KBM-7 (cell line): ENCODE measurements around the gene PRDM16.

ENCODE experiments used
- DNase-seq: peaks from one replicate; pipeline ENCODE4 v3.0.0-alpha.2; 2015
- in situ Hi-C: fragments of 300-500 bp; cut with MboI; formaldehyde crosslinking; loops from 2 replicates; pipeline ENCODE4 v1.14.3; 2020; ENCODE audit warnings: low sequenced_read_pairs, low pct_unique_long_range_greater_than_20kb, mixed read lengths

PRDM16 gene

GRCh38 chr1:3205815-3206214 lies 136.8 kb downstream of the PRDM16 start:
- in situ Hi-C loops, result no loop called here
- no peak for DNase-seq

- in situ Hi-C loops, result no loop called here
Measured at GRCh38 chr1:3206696-3207095, 137.7 kb downstream of the PRDM16 start.

GRCh38 chr1:3207217-3207848 lies 138.3 kb downstream of the PRDM16 start:
- in situ Hi-C loops, result no loop called here
- DNase-seq, result no peak

More at GRCh38 chr1:3206696-3207095, 137.7 kb downstream of the PRDM16 start:
- DNase-seq, result no peak

GRCh38 chr1:3208819-3209200 lies 139.8 kb downstream of the PRDM16 start:
- no peak for DNase-seq
- in situ Hi-C loops, result no loop called here

- no peak for DNase-seq
- in situ Hi-C loops, result no loop called here
Measured at GRCh38 chr1:3209201-3209600, 140.2 kb downstream of the PRDM16 start.

GRCh38 chr1:3211582-3212375 lies 142.8 kb downstream of the PRDM16 start:
- in situ Hi-C loops, result no loop called here
- no peak for DNase-seq

- in situ Hi-C loops, result no loop called here
- DNase-seq, result no peak
Measured at GRCh38 chr1:3212453-3213355, 143.7 kb downstream of the PRDM16 start.

- in situ Hi-C loops, result no loop called here
- DNase-seq, result no peak
Measured at GRCh38 chr1:3213730-3214129, 144.7 kb downstream of the PRDM16 start.

GRCh38 chr1:3215198-3216014 lies 146.4 kb downstream of the PRDM16 start:
- in situ Hi-C loops, result no loop called here
- DNase-seq, result no peak

GRCh38 chr1:3216015-3216391 lies 147.0 kb downstream of the PRDM16 start:
- in situ Hi-C loops, result no loop called here
- DNase-seq, result no peak

- DNase-seq, result no peak
- in situ Hi-C loops, result no loop called here
Measured at GRCh38 chr1:3217181-3217641, 148.2 kb downstream of the PRDM16 start.

GRCh38 chr1:3217979-3218679 lies 149.1 kb downstream of the PRDM16 start:
- in situ Hi-C loops, result no loop called here
- no peak for DNase-seq

GRCh38 chr1:3219005-3219790 lies 150.2 kb downstream of the PRDM16 start:
- in situ Hi-C loops, result no loop called here
- no peak for DNase-seq

GRCh38 chr1:3219791-3220467 lies 150.9 kb downstream of the PRDM16 start:
- in situ Hi-C loops, result no loop called here
- no peak for DNase-seq

GRCh38 chr1:3221112-3222041 lies 152.4 kb downstream of the PRDM16 start:
- in situ Hi-C loops, result no loop called here

GRCh38 chr1:3222042-3222692 lies 153.2 kb downstream of the PRDM16 start:
- peak; percentile 91 for DNase-seq
- in situ Hi-C loops, result no loop called here

More at GRCh38 chr1:3221112-3222041, 152.4 kb downstream of the PRDM16 start:
- no peak for DNase-seq
